NCI-H460 (cell line): Measurements from ENCODE around the gene RING1. TPM values are rescaled to one million over a fixed set of nuclear protein-coding genes. Genes with fewer than 3 reads are reported as not detected.

Experiments used
- DNase-seq: peaks from one replicate; pipeline ENCODE4 v3.0.0-alpha.2; 2016; ENCODE audit warnings: low read depth; ENCODE audit errors: extremely low read depth
- total RNA-seq: library from RNA; depleted of rRNA; stranded (reverse); fragments of >200 nt; shearing (Covaris generic); gene quantifications from 2 replicates; pipeline ENCODE4 v1.2.3, GENCODE V29; 2014

The RING1 gene
- total RNA-seq, 1 experiment from 2014 or later = 8.7 TPM

DNA sequence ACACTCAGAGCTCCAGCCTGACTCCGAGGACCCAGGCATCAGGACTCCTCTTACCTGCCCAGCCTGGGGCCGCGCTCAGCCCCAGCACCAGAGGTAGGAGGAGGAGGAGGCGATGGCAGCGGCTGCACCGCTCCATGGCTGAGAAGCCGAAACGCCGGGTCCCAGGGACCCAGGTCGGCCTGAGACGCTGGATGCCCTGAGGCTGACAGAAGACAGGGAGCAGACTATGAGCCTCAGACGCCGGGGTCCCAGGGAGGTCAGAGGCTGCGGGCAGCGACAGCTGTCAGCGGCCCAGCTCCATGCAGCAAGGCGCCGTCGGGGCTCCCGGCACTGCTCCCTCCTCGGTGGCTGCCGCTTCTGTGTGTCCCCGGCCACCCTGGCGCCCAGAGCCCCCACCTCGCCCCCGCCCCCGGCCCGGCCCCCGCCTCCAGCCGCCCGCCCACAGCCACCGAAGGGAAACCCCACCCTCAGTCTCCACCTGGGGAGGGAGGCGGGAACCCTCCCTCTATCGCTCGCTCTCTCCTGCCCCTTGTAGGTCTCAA is 16.1 kb upstream of the RING1 start, which contains the start of gene COL11A2:
COL11A2 (minus strand) TSS at position 363 of the 542 bp plus-strand sequence; CDS start at position 136, 227 bp downstream.
- DNase-seq = no peak

DNA sequence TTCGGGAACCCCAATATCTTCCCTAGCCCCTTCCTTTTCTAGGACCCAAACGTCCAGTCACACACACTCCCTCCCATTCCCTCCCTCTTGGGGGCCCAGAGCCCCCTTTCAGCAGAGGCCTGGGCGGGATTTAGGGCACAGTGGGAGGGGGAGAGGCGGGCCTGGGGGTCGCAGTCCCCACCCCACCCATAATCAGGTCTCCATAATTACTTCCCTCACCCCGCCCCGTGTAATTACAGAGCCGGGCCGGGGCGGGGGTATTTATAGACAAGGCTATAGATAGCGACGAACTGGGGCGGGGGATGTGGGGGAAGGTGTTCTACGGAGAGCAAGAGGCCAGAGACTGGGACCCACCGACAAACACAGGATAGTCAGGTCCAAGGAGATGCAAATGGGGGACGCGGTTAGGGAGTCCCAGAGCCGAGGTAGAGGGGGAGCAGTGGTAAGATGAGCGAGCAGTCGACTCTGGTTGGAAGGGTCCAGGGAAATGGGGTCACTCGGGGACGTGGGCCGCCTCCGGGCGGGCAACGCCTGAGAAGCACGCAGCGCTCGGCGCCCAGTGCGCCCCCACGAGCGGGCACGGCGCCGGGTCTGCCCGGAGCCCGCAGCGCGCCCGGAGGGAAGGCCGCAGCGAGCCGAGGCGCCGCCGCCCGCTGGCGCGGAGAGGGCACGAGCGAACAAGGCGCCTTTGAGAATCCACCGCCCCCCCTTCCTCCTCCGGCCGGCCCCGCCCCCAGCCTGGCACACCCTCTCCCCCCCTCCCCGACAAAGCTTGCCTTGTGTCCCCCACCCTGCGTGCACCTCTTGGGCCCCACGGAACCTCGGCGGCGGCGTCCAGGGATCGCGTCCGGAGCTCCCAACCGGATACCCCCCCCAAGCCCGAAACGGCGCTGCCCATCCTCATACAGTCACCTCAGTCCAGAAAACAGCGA is 15.4 kb upstream of the RING1 start:
- no peak for DNase-seq

DNA sequence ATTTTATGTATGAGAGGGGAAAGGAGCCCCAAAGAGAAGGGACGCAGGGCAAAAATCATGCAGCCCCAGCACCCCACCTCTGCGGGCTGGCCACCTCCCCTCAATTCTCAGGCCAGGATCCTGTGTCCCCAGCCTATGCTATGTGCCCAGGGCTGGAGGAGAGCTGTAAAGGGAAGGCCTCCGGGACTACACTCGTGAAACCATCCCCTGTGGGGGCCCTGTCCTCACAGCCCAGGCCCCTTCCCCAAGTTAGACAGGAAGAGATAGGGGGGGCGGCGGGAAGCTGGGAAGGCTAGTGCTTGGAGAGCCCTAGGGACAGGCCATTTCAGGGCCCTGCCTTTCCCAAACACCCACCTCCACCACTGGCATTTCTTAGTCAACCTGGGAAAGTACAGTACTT is 14.7 kb upstream of the RING1 start:
- DNase-seq = no peak

DNA sequence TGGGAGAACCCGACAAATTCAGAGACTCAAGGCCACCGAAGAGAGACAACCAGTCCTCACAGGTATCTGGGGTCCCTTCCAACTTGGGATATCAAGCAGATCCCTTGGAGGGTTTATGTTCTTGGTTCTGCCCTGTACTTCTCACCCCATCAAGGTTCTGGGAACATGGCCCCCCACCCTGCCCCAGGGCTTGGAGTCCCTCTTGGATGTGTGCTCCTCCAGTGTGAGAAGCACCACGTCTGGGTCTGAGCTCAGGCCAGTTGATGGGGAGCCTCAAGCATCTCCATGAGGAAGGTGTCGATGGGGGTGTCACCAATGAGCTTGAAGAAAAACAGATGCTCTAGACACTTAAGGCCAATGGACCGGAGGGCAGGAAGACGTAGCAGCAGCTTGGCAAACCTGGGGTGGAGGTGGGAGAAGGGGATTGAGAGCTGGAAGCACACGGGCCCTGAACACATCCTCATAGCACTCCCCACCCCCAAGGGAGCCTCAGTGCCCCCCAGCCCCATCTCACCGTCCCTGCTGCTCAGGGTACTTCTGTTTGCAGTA is 13.8 kb upstream of the RING1 start:
- no peak for DNase-seq

DNA sequence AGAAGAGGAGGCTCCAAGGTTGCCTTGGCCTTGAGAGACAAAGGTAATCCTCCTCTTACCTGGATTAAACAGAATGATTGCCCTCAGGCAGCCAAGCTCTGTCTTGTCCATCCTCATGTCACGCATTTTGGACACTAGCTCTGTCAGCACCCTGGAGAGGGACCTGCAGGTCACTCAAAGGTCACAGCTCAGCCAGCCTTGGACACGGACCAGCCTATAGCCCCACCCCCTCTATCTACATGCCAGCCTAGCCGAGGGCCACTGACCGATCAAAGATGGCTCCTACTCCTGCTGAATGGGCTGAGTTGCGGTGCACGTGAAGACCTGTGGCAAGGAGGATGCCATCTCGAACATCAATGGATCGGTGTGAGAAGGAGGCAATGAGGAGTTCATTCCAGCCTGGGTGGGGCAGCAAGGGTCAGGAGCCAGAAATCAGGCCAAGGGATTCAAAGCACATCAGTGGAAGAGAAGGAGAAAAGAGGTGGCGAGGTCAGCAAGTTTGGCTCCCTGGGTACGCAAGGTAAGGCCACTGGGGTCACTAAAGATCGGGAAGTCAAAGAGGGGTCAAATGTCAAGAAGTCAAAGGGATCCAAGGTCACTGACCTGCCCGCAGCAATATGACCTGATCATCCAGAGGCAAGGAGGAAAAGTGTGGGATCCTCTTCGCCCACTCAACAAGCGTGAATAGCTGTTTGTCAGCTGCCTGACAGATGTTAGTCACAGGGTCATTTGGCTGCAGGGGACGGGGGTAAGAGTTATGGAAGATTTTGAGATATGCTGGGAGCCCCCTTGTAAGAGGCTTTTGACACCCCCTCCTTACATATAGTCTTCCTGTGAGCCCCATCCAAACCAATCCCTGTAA is 12.8 kb upstream of the RING1 start:
- no peak for DNase-seq

DNA sequence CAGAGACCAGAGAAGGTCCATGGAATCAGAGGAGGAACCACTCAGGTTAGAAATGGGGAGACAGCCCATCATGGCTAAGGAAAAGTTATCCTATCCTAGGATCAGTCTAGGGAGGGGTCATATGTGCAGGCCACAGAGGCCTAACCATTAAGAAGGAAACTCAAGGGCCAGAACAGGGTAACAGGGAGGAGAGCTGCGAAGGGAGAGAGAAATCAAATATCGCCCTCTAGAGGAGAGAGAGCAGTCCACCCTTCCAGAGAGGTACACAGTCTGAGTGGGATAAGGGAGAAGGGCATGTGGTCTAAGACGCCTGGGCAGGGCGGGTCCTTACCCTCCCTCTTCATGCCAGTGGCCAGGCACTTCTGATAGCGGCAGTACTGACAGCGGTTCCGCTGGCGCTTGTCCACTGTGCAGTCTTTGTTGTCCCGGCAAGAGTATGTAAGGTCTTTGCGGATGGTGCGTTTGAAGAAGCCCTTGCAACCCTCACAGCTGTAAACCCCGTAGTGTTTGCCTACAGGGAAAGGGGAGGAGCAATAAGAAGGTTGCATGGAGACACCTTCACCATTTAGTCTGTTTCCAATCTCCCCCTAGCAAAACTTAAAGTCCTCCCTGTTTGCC is 10.8 kb upstream of the RING1 start:
- DNase-seq = peak; percentile 54

DNA sequence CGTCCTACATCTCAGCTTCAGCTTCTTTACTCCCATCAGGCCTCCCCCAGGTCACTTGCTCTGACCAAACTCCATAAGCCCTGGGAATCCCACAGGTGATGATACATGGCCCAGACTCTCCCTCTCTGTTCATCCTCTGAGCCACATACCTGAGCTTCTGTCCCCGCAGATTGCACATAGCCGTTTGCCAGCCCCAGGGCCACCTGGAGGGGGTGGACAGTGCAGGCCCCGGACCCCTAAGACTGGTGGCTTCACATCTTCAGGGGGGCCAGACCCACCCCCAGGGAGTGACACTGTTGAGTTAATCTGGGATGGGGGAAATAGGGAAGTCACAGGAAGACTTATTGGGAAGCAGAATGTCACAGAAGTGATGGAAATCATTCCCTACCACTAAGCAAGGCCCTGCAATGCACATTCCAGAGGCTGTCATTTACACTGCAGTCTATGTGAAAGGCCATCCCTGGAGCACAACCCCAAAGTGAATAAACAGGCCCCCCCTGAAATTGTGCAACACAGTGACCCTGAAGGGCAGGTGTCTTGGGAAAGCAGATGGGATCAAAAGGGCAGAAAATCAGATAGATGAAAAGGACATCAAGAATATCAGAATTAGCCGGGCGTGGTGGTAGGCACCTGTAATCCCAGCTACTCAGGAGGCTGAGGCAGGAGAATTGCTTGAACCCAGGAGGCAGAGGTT is 10.0 kb upstream of the RING1 start:
- DNase-seq = no peak

DNA sequence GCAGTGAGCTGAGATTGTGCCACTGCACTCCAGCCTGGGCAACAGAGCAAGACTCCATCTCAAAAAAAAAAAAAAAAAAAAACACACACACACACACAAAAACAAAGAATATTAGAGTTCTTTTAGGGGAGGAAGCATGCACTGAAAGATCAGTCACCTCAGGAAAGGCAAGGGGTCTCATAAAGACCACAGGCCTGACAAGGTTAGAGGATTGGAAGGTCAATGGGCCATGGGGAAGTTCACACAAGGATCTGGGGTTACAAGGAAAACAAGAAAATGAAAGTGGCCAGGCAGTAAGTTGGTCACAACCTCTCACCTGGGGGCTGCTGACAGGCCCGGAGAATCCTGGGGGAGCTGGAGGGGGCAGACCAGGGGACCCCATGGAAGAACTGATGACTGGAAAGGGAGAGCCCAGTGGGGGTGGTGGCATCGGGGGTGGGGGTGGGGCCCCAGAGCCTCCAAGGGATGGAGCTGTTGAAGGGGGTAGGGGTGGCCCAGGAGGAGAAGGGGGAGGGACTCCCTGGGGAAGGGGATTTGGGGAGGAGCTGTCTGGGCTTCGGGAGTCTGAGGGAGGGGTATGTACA is 9.4 kb upstream of the RING1 start:
- DNase-seq = no peak

DNA sequence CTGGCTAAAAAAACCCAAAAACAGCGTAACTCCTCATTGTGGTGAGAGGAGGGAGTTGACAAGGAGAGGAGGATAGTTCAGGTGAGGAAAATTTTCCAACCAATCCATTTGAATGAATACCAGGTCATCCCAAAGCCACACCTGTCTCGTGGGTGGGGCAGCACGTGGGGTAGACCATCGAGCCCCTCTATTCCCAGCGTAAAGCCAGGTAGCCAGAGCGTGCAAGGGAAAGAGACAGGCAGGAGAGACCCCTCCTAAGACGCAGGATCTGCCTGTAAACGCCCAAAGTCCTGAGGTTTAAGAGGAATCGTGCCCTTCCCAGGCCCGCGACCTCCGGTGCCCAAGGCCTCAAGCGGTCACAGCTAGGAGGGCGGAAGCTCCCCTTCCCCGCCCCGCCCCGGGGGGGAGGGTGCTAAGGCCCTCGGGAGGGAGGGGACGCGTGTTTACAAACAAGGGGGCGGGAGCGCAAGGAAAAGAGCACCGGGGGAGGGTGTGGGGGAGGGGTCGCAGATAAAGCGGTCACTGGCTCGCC is 8.5 kb upstream of the RING1 start:
- peak; percentile 73 for DNase-seq

DNA sequence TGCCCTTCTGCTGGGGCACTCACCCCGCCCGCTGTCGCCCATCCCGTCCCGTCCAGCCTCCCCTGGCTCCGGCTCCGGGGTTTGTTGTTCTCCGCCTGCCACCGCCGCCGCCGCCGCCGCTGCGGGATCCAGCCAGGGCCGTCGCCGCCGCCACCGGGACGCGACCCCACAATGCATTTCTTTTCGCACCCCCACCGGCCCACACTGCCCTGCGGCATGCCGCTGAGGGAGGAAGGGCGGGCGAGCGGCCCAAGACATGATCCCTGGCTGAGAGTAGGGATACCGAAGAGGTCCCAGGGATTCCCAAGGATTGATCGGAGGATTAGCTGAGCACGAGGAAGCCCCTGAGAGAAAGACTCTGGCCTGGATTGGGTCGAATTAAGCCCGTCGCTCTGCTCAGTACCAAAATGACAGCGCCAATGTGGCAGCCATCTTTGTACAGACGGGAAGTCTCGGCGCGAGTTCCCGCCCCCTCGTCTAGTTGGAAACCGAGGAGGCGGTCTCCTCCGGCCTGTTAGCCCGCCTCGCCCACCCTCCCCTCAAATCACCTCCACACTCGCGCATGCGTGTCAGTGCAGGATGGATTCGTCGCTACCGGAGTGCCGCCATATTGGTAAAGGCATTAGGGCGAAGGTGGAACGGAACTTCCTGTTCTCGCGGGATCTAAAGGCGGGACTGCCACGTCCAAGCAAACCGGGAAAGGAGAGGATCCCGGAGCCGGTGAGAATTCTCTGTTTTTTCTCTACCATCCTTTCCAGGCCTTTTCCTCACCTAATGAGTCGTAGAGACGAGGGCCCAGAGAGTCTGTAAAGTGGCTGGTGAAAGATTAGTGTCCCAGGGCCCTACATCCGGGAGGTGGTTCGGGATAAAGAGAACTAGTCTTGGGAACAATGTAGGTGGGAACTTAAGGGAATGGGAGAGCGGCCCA is 7.8 kb upstream of the RING1 start, which contains the start of the genes RXRB and SLC39A7:
RXRB (minus strand) TSS at position 447 of the 928 bp plus-strand sequence; CDS start at position 258, 189 bp downstream.
SLC39A7 (plus strand) TSS at position 649 of the 928 bp plus-strand sequence. CDS start 379 bp downstream, outside the sequence.
- peak; percentile 98 for DNase-seq

DNA sequence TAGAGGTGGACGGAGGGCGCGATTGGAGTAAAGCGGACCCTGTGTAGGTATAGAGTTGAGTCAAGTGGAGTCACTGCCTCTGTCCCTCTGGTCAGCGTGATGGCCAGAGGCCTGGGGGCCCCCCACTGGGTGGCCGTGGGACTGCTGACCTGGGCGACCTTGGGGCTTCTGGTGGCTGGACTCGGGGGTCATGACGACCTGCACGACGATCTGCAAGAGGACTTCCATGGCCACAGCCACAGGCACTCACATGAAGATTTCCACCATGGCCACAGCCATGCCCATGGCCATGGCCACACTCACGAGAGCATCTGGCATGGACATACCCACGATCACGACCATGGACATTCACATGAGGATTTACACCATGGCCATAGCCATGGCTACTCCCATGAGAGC is 7.2 kb upstream of the RING1 start:
- no peak for DNase-seq

DNA sequence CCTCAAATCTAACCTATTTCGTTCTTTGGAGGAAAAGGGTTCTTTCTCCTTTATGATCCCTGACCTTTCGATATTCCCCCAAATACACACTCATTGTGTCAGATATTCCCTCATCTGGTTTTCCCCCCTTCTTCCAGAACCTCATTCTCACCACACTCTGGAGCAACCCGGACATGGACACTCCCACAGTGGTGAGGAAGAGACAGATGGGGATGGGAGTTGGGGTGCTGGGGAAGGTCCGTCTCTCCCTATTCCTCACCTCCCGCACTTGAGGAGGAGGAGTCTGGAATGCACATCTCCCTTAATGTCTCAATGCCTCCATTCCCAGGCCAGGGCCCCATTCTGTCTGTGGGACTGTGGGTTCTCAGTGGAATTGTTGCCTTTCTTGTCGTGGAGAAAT is 6.4 kb upstream of the RING1 start:
- no peak for DNase-seq

DNA sequence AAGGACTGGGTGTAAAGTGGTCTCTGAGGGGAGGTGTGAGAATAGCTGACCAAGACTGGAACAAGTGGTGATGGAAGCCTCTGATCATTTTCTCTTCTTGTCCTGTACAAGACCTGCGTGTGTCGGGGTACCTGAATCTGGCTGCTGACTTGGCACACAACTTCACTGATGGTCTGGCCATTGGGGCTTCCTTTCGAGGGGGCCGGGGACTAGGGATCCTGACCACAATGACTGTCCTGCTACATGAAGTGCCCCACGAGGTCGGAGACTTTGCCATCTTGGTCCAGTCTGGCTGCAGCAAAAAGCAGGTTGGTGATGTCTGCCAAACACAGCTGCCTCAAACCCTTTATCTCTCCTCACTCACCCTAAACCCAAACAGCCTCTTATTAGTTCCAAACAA is 5.5 kb upstream of the RING1 start:
- no peak for DNase-seq

DNA sequence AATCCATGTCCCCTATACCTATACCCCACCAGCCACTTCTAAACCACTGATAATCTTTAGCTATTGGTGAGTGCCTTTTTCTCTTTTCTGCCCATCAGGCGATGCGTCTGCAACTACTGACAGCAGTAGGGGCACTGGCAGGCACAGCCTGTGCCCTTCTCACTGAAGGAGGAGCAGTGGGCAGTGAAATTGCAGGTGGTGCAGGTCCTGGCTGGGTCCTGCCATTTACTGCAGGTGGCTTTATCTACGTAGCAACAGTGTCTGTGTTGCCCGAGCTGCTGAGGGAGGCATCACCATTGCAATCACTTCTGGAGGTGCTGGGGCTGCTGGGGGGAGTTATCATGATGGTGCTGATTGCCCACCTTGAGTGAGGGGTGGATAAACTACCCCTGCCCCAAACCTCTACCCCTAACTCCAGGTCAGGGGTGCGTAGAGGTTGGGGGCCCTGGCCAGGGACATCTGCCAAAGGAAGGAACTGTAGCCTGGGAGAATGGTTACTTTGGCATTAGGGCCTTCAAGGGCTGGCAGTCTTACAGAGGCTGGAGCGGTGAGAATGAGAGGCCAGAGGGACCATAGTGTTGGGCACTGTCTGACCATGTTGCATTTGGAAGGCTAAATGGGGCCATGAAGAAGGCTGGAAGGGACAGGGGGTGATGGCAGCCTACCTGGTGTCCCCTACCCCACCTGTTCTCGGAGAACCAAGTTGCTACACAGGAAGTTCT is 4.7 kb upstream of the RING1 start:
- DNase-seq = no peak

DNA sequence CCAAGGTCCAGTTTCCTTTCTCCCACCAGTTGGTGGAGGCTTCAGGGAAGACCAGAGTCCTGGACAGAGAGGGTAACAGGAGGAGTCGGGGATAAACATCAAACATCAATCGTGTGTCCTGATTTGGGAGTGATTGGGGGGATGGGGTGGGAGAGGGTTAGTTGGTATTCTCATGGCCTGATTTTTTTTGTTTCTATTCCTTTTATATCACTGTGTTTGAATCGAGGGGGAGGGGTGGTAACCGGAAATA is 4.2 kb upstream of the RING1 start:
- DNase-seq = no peak

DNA sequence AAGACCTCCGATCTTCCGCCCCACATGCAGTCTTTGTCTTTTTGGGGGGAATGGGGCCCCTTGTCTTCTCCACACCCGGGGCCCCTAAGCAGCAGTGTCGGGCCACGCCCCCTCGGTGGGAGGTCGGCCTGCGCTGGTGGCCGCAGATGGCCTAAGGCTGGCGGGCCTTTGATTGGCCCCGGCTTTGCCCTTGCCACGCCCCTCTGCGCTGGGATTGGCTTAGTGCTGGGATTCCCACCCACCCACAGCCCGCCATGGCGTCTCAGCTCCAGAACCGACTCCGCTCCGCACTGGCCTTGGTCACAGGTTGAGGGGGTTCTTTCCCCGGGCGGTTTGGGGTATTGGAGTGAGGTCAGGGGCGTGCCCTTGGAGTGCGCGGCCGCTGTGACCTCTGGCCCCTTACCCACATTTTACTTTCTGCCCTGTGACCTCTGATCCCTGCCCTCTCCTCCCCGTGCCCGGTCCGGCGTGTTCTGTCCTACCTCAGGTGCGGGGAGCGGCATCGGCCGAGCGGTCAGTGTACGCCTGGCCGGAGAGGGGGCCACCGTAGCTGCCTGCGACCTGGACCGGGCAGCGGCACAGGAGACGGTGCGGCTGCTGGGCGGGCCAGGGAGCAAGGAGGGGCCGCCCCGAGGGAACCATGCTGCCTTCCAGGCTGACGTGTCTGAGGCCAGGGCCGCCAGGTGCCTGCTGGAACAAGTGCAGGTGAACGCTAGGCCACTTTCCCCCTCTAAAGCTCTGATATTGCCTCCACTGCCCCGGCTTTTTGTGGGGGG is 3.7 kb upstream of the RING1 start, which contains the start of gene HSD17B8:
HSD17B8 (plus strand) TSS at position 241 of the 776 bp plus-strand sequence; CDS start at position 255, 14 bp downstream.
- DNase-seq = peak; percentile 86
